PFSK-1 (cell line): ENCODE measurements around the gene PPP2R5A.

Source experiments
- FOXP2 ChIP-seq: optimal IDR thresholded peaks from 2 replicates; pipeline ENCODE3; 2011; ENCODE audit warnings: borderline replicate concordance, control low read depth, inconsistent platforms; ENCODE audit not compliant: insufficient read depth; ENCODE audit errors: extremely low read length, extremely low read depth
- POLR2AphosphoS5 ChIP-seq: IDR thresholded peaks from 2 replicates; pipeline ENCODE4 v1.6.1; 2012; ENCODE audit warnings: low read depth, mild to moderate bottlenecking, control low read depth, low read length, moderate library complexity
- REST ChIP-seq, 2 experiments: IDR thresholded peaks; 2 replicates each; pipeline versions ENCODE4 v1.6.1 to v1.8.0; 2011 to 2012; ENCODE audit warnings: low read depth in 2 of 2, low read length in 2 of 2, control low read depth in 1 of 2, inconsistent platforms in 1 of 2, mild to moderate bottlenecking in 1 of 2, moderate library complexity in 1 of 2; ENCODE audit not compliant: insufficient read depth in 1 of 2
- SIN3A ChIP-seq: IDR thresholded peaks from 2 replicates; pipeline ENCODE4 v1.6.1; 2012; ENCODE audit warnings: mild to moderate bottlenecking, low read length, moderate library complexity, borderline replicate concordance; ENCODE audit not compliant: insufficient read depth
- TAF1 ChIP-seq: IDR thresholded peaks from 2 replicates; pipeline ENCODE4 v1.6.1; 2012; ENCODE audit warnings: low read length, control low read depth, borderline replicate concordance; ENCODE audit not compliant: insufficient read depth

Gene PPP2R5A

GRCh38 chr1:212301580-212301979, 16.4 kb downstream of the PPP2R5A start:
- TF ChIP-seq TAF1 (no peak), SIN3A (no peak), POLR2AphosphoS5 (no peak), REST (IDR thresholded peaks at IDR 0.05; ENCODE audit: insufficient read depth in 1 of 2, low read depth in 2 of 2, low read length in 2 of 2) (no peak), FOXP2 (no peak)

DNA sequence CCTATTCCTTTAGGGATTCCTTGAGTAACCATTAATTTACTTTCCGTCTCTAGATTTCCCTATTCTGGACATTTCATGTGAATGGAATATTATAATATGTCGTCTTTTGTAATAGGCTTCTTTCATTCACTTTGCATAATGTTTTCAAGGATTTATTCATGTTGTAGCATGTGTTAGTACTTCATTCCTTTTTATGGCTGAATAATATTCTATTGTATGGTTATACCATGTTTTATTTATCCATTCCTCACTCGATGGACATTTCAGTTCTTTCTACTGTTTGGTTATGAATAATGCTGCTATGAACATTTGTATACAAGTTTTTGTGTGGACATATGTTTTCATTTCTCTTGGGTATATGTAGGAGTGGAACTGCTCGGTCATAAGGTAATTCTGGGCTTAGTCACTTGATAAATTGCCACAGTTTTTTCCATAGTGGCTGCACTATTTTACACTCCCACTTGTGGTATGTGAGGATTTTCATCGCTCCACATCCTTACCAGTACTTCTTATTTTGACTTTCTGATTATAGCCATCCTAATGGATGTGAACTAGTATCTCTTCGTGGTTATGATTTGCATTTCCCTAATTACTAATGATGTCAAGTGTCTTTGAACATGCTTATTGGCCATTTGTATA, 17.7 kb downstream of the PPP2R5A start:
- no peak for TF ChIP-seq REST (IDR thresholded peaks at IDR 0.05; ENCODE audit: insufficient read depth in 1 of 2, low read depth in 2 of 2, low read length in 2 of 2)
- no peak for TF ChIP-seq POLR2AphosphoS5
- no peak for TF ChIP-seq TAF1

DNA sequence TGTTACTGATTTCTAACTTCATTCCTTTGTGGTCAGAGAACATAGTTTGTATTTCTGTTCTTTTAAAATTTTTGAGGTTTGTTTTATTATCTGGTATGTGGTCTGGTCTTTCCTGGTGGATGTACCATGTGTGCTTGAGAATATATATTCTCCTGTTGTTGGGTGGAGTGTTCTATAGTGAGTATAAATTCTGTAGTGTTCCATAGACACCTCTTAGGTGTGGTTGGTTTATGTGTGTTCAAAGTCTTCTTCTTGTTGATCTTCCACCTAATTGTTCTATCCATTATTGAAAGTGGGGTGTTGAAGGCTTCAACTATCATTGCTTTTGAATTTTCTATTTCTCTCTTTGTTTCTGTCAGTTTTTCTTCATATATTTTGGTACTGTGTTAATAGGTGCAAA, 20.1 kb downstream of the PPP2R5A start:
- TF ChIP-seq SIN3A, result no peak
- no peak for TF ChIP-seq REST (IDR thresholded peaks at IDR 0.05; ENCODE audit: insufficient read depth in 1 of 2, low read depth in 2 of 2, low read length in 2 of 2)
- no peak for TF ChIP-seq POLR2AphosphoS5
- no peak for TF ChIP-seq FOXP2
- no peak for TF ChIP-seq TAF1

DNA sequence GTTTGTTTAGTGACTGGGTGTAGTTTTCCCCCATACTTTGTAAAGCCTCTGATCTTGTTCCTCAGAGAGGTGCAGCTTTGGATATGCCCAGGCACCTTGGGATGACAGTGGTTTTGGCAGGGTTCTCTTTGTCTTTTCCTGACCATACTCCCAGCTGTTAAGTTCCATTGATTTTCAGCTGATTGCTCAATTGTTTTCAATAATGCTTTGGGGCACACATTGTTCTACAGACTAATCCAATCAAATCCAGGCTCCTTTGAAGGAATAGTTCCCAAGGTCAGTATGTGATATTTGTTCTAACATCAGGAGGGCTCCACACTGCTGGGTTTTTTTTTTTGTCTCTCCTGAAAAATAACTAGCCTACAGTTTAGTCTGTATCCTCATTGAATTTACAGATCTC, 24.8 kb downstream of the PPP2R5A start:
- TF ChIP-seq FOXP2 (no peak), SIN3A (no peak), REST (IDR thresholded peaks at IDR 0.05; ENCODE audit: insufficient read depth in 1 of 2, low read depth in 2 of 2, low read length in 2 of 2) (no peak), POLR2AphosphoS5 (no peak), TAF1 (no peak)

GRCh38 chr1:212310383-212310782, 25.2 kb downstream of the PPP2R5A start:
- TF ChIP-seq REST (IDR thresholded peaks at IDR 0.05; ENCODE audit: insufficient read depth in 1 of 2, low read depth in 2 of 2, low read length in 2 of 2) (no peak), FOXP2 (no peak), TAF1 (no peak), POLR2AphosphoS5 (no peak), SIN3A (no peak)
